Fibroblast of gingiva (primary cell): ENCODE data around the gene EWSR1.
"Not testable (repeated sequence)": the region's sequence is repeated elsewhere in the genome, so short reads cannot be mapped to it uniquely, and the experiment has no call there.

ENCODE experiments used
- DNase-seq: peaks from one replicate; pipeline ENCODE4 v3.0.0-alpha.2; 2011; ENCODE audit warnings: low read depth

The EWSR1 gene

DNA sequence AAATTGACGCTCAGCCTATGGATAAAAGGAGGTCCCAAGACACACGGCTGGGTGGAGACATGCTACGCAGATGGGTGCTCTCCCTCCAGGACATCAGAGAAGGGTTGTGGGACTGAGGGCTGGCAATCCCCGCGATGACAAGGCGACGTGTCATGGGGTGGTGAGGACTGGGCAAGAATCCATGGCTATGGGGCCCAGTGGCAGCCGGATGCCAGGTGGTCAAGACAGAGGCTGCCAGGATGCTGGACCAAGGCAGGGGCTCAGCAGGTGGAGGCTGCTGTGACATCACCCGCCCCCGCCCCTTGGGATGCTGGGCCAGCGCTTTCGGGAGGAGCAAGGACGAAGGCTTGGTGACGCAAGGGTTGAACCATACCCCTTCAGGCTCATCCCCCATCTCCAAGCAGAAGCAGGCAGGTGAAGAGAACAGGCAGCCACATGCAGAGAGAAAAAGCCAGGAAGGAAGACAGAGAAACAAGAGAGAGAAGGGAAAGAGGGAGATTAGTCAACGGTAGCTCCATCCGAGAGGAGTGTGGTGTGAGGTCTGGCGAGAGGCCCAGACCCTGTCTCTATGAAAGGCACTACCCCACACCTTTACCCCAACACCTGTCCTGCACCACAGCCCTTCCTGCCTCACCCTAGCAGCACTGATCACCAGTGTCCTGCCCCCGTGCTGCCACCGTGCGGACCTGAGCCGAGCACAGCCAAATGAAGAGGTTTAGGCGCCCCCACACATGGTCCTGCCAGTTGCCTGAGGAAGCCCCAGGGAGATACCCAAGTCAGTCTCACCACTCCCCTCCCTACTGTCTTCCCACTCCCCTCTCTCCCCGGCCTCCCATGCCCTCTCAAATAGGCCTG, 71.5 kb downstream of the EWSR1 start:
- no peak for DNase-seq

- DNase-seq = no peak
These were observed 72.5 kb downstream of the EWSR1 start for GRCh38 chr22:29340566-29340965.

GRCh38 chr22:29341056-29341848, 73.2 kb downstream of the EWSR1 start:
- no peak for DNase-seq

GRCh38 chr22:29341849-29342127, 73.7 kb downstream of the EWSR1 start:
- no peak for DNase-seq

DNA sequence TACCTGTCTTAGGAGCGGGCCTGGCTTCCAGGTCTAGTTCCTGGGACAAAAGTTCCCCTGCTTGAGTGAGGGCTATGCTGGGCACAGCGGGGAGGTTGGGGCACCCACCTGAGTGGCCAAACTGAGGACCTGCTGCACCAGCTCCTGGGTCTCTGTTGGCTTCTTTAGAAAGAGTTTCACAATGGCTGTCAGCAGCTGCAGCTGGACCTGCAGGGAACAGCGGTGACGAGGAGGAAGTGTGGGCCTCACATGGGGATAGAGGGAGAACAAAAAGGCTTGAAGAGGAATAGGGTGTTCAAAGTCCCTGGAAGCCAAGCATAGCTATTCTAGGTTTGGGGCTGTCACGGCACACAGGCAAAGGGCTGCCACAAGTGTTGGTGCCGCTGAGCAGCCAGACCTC, 74.1 kb downstream of the EWSR1 start:
- DNase-seq = no peak

- no peak for DNase-seq
These were observed 74.7 kb downstream of the EWSR1 start for GRCh38 chr22:29342577-29343312.

DNA sequence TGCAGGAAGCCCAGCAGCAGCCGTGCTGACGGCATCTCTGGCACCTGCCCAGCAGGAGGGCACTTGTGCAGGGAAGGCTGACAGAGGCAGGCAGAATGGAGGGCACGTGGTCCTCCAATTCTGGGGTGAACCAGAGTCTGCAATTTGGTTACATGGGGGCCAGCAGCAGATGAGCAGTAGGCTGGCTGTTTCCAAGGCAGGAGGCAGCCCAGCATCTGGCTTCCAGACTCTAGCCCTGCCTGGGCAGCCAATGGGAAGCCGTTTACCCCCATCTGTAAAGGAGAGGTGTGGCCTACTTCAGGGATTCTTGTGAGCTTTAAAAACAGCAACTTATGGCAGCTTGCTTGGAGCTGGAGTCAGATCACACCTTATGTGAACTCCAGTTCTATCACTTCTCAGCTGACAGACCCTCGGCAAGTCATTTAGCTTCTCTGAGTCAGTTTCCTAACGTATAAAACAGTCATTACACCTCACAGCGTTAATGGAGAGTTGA, 75.3 kb downstream of the EWSR1 start:
- peak; percentile 16 for DNase-seq

- peak; percentile 77 for DNase-seq
These were observed 76.1 kb downstream of the EWSR1 start for GRCh38 chr22:29344137-29344536.

- not testable (repeated sequence) for DNase-seq
These were observed 76.8 kb downstream of the EWSR1 start for GRCh38 chr22:29344889-29345288.

- DNase-seq = no peak
These were observed 77.9 kb downstream of the EWSR1 start for GRCh38 chr22:29345932-29346331.

DNA sequence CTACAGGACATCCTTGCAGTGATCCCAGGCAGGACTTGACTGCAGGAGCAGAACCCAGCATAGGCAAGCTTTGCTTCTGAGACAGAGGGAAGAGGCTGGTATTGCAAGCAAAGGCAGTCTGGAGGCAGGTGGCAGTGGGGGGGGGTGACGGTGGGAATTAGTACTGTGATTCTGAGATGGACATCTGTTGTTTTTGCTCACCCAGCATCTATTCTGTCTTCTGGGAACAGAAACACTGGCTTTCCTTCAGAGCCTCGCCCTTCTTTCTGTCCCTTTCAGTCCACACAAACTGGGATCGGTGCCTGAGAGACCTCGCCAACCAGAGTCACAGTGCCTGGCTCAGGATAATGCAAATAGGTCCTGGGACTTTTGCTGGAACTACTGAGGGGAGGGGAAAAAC, 78.6 kb downstream of the EWSR1 start:
- no peak for DNase-seq

- DNase-seq = no peak
These were observed 80.0 kb downstream of the EWSR1 start for GRCh38 chr22:29348041-29348440.

GRCh38 chr22:29348956-29349355, 80.9 kb downstream of the EWSR1 start:
- no peak for DNase-seq
